ENCODE data around the gene ADAMTS14.

- TF ChIP-seq POLR2AphosphoS5 (IDR thresholded peaks at IDR 0.05; ENCODE audit: low read depth, low read length): no peak
- no peak for TF ChIP-seq POLR2A (IDR thresholded peaks at IDR 0.05; ENCODE audit: low read depth, low read length)
- no peak for TF ChIP-seq SPI1 (IDR thresholded peaks at IDR 0.05; ENCODE audit: low read depth, low read length)
- TF ChIP-seq TAF1 (IDR thresholded peaks at IDR 0.05; ENCODE audit: low read depth, low read length): no peak
- TF ChIP-seq POU2F2 (IDR thresholded peaks at IDR 0.05; ENCODE audit: low read depth, low read length): no peak
Measured at GRCh38 chr10:70797840-70798239, 125.5 kb downstream of the ADAMTS14 start.

All from GM12891 (cell line).